ENCODE results near the gene NBEAL2. TPM values are rescaled to one million over a fixed set of nuclear protein-coding genes. Genes with fewer than 3 reads are reported as not detected.

The NBEAL2 gene
- total RNA-seq, 1 experiment from 2014 or later = 15.7 TPM

GRCh38 chr3:46958467-46959160, 20.9 kb upstream of the NBEAL2 start:
- Histone ChIP-seq H3K27me3 (replicated peaks; ENCODE audit: insufficient read depth, low read depth, low read length, poor library complexity) (no peaks in the 10 kb centered on the region), H3K4me3 (ENCODE audit: low read depth, low read length, poor library complexity, severe bottlenecking) (no peak overlapping the region), H3K9me3 (ENCODE audit: low read depth, low read length, poor library complexity, severe bottlenecking) (no peaks in the 10 kb centered on the region), H3K4me1 (ENCODE audit: insufficient read depth, low read length, poor library complexity, severe bottlenecking) (no peaks in the 10 kb centered on the region), H3K27ac (ENCODE audit: low read depth, low read length, poor library complexity, severe bottlenecking) (no peak overlapping the region), H3K36me3 (ENCODE audit: insufficient read depth, low read length, poor library complexity, severe bottlenecking) (no peaks in the 10 kb centered on the region)
- no peak for TF ChIP-seq CTCF (conservative IDR thresholded peaks at IDR 0.05; ENCODE audit: low read depth, low read length)
- TF ChIP-seq EZH2 (IDR thresholded peaks at IDR 0.05; ENCODE audit: borderline replicate concordance, low read depth, low read length, poor library complexity, severe bottlenecking) = no peak
- BruUV-seq (replicated peaks) = no TSS peak
- CTCF ChIA-PET = no interaction called here
- POLR2A ChIA-PET (ENCODE audit: low non-redundant PET) = no interaction called here
- intact Hi-C loops (cut with micrococcal nuclease; ENCODE audit: unreplicated experiment) = no loop called here
- DNase-seq (ENCODE audit: low spot score) = no peak

- CTCF ChIA-PET = no interaction called here
Measured at GRCh38 chr3:46959161-46959511, 20.3 kb upstream of the NBEAL2 start.

GRCh38 chr3:46960081-46960701, 19.3 kb upstream of the NBEAL2 start:
- ChIA-PET CTCF (no interaction called here), POLR2A (ENCODE audit: low non-redundant PET) (interaction anchor here (0.6 kb wide), 1 partner anchor 137 kb away, joined by 4 read pairs; no protein-coding TSS in a partner anchor)
- Histone ChIP-seq H3K9me3 (ENCODE audit: low read depth, low read length, poor library complexity, severe bottlenecking) (no peaks in the 10 kb centered on the region), H3K4me1 (ENCODE audit: insufficient read depth, low read length, poor library complexity, severe bottlenecking) (no peaks in the 10 kb centered on the region), H3K4me3 (ENCODE audit: low read depth, low read length, poor library complexity, severe bottlenecking) (no peak overlapping the region), H3K27ac (ENCODE audit: low read depth, low read length, poor library complexity, severe bottlenecking) (no peak overlapping the region), H3K36me3 (ENCODE audit: insufficient read depth, low read length, poor library complexity, severe bottlenecking) (no peaks in the 10 kb centered on the region), H3K27me3 (replicated peaks; ENCODE audit: insufficient read depth, low read depth, low read length, poor library complexity) (no peaks in the 10 kb centered on the region)
- TF ChIP-seq CTCF (conservative IDR thresholded peaks at IDR 0.05; ENCODE audit: low read depth, low read length) (no peak), EZH2 (IDR thresholded peaks at IDR 0.05; ENCODE audit: borderline replicate concordance, low read depth, low read length, poor library complexity, severe bottlenecking) (no peak)
- no peak for DNase-seq (ENCODE audit: low spot score)
- intact Hi-C loops (cut with micrococcal nuclease; ENCODE audit: unreplicated experiment) = no loop called here
- BruUV-seq (replicated peaks) = no TSS peak

More at GRCh38 chr3:46959161-46959511, 20.3 kb upstream of the NBEAL2 start:
- intact Hi-C loops (cut with micrococcal nuclease; ENCODE audit: unreplicated experiment) = no loop called here
- H3K27ac ChIP-seq (ENCODE audit: low read depth, low read length, poor library complexity, severe bottlenecking) = no peak overlapping the region
- H3K9me3 ChIP-seq (ENCODE audit: low read depth, low read length, poor library complexity, severe bottlenecking) = no peaks in the 10 kb centered on the region
- POLR2A ChIA-PET (ENCODE audit: low non-redundant PET) = no interaction called here
- no peaks in the 10 kb centered on the region for H3K4me1 ChIP-seq (ENCODE audit: insufficient read depth, low read length, poor library complexity, severe bottlenecking)
- no peaks in the 10 kb centered on the region for H3K36me3 ChIP-seq (ENCODE audit: insufficient read depth, low read length, poor library complexity, severe bottlenecking)
- DNase-seq (ENCODE audit: low spot score) = no peak
- no peak overlapping the region for H3K4me3 ChIP-seq (ENCODE audit: low read depth, low read length, poor library complexity, severe bottlenecking)
- no TSS peak for BruUV-seq (replicated peaks)
- TF ChIP-seq EZH2 (IDR thresholded peaks at IDR 0.05; ENCODE audit: borderline replicate concordance, low read depth, low read length, poor library complexity, severe bottlenecking) = no peak
- TF ChIP-seq CTCF (conservative IDR thresholded peaks at IDR 0.05; ENCODE audit: low read depth, low read length) = no peak
- no peaks in the 10 kb centered on the region for H3K27me3 ChIP-seq (replicated peaks; ENCODE audit: insufficient read depth, low read depth, low read length, poor library complexity)

Data from A673 (cell line).